HS-27A (cell line): ENCODE results near the gene MTX3.
A peak's percentile ranks its signal among the peaks of the same experiment; 100 is the strongest.

Experiments
- DNase-seq: peaks from one replicate; pipeline ENCODE4 v3.0.0-alpha.2; 2012; ENCODE audit warnings: low read depth, missing footprints

Gene MTX3

GRCh38 chr5:79990598-79991507, at the start of gene MTX3:
TSS of gene MTX3 (minus strand) at chr5:79991262. CDS start at chr5:79991238, 24 bp downstream.
- peak; percentile 53 for DNase-seq

GRCh38 chr5:80039650-80040049, 48.6 kb upstream of the MTX3 start:
- DNase-seq = no peak

GRCh38 chr5:80037366-80037765, 46.3 kb upstream of the MTX3 start:
- DNase-seq = no peak

GRCh38 chr5:80036615-80037014, 45.6 kb upstream of the MTX3 start:
- DNase-seq = no peak

GRCh38 chr5:80035839-80036238, 44.8 kb upstream of the MTX3 start:
- DNase-seq = no peak

GRCh38 chr5:80034962-80035821, 44.1 kb upstream of the MTX3 start, which contains the start of gene THBS4:
TSS of gene THBS4 (plus strand) at chr5:80035348. CDS start at chr5:80035538, 190 bp downstream.
- no peak for DNase-seq

GRCh38 chr5:80034559-80034958, 43.5 kb upstream of the MTX3 start:
- DNase-seq = no peak

- DNase-seq = no peak
These were observed 42.5 kb upstream of the MTX3 start for GRCh38 chr5:80033513-80033912.

GRCh38 chr5:80031109-80031508, 40.0 kb upstream of the MTX3 start:
- no peak for DNase-seq

GRCh38 chr5:80026841-80027240, 35.8 kb upstream of the MTX3 start:
- no peak for DNase-seq

GRCh38 chr5:80025069-80025468, 34.0 kb upstream of the MTX3 start:
- DNase-seq = no peak

GRCh38 chr5:80010754-80011392, 19.8 kb upstream of the MTX3 start:
- DNase-seq = no peak

GRCh38 chr5:80008995-80009765, 18.1 kb upstream of the MTX3 start:
- no peak for DNase-seq

- no peak for DNase-seq
These were observed 11.6 kb upstream of the MTX3 start for GRCh38 chr5:80002677-80003076.

GRCh38 chr5:79999722-80000121, 8.7 kb upstream of the MTX3 start:
- no peak for DNase-seq

- no peak for DNase-seq
These were observed 2.0 kb upstream of the MTX3 start for GRCh38 chr5:79992891-79993657.

GRCh38 chr5:79990205-79990597, 861 bp downstream of the MTX3 start:
- no peak for DNase-seq

- DNase-seq = no peak
These were observed 4.8 kb downstream of the MTX3 start for GRCh38 chr5:79986260-79986659.

- no peak for DNase-seq
These were observed 5.8 kb downstream of the MTX3 start for GRCh38 chr5:79985288-79985687.

GRCh38 chr5:79984363-79984762, 6.7 kb downstream of the MTX3 start:
- DNase-seq = no peak

GRCh38 chr5:79983618-79984017, 7.4 kb downstream of the MTX3 start:
- DNase-seq = no peak
